HAP-1 (cell line): ENCODE measurements around the gene MSH5.
"Not testable (repeated sequence)": the region's sequence is repeated elsewhere in the genome, so short reads cannot be mapped to it uniquely, and the experiment has no call there.

ENCODE experiments used
- DNase-seq, 2 experiments: peaks; one replicate each; pipeline ENCODE4 v3.0.0-alpha.2; 2016 to 2020; ENCODE audit warnings: low spot score in 2 of 2
- H3K27me3 ChIP-seq: fragments of 250-450 bp; sonication (Bioruptor Pico); 2 replicates; pipeline ENCODE4 v1.5.1; 2020; ENCODE audit warnings: low read depth, mild to moderate bottlenecking, moderate library complexity
- H3K36me3 ChIP-seq: fragments of 250-450 bp; sonication (Bioruptor Pico); replicated peaks from 2 replicates; pipeline ENCODE4 v1.5.1; 2020; ENCODE audit warnings: mild to moderate bottlenecking
- H3K4me1 ChIP-seq: fragments of 250-450 bp; sonication (Bioruptor Pico); 2 replicates; pipeline ENCODE4 v1.5.1; 2020; ENCODE audit warnings: mild to moderate bottlenecking
- H3K4me3 ChIP-seq: fragments of 250-450 bp; sonication (Bioruptor Pico); 2 replicates; pipeline ENCODE4 v1.5.1; 2020; ENCODE audit warnings: mild to moderate bottlenecking, moderate library complexity
- H3K9me3 ChIP-seq: fragments of 250-450 bp; sonication (Bioruptor Pico); 2 replicates; pipeline ENCODE4 v1.5.1; 2020; ENCODE audit warnings: mild to moderate bottlenecking, moderate library complexity
- in situ Hi-C: fragments of 300-500 bp; cut with MboI; formaldehyde crosslinking; loops from 3 replicates; pipeline ENCODE4 v1.14.3; 2020; ENCODE audit warnings: low sequenced_read_pairs, inconsistent platforms, mixed read lengths

MSH5 gene

GRCh38 chr6:31778999-31779885 lies 39.4 kb downstream of the MSH5 start:
- Histone ChIP-seq H3K4me3 (no peak overlapping the region), H3K9me3 (no peaks in the 10 kb centered on the region), H3K36me3 (peaks cover 66% of the 10 kb centered on the region), H3K27me3 (no peaks in the 10 kb centered on the region), H3K4me1 (peaks cover 6% of the 10 kb centered on the region)
- in situ Hi-C loops: no loop called here
- no peak for DNase-seq

GRCh38 chr6:31779908-31780307 lies 40.1 kb downstream of the MSH5 start:
- H3K4me3 ChIP-seq: no peak overlapping the region
- H3K36me3 ChIP-seq: peaks cover 72% of the 10 kb centered on the region
- peaks cover 6% of the 10 kb centered on the region for H3K4me1 ChIP-seq
- H3K27me3 ChIP-seq: no peaks in the 10 kb centered on the region
- no peaks in the 10 kb centered on the region for H3K9me3 ChIP-seq
- no peak for DNase-seq
- in situ Hi-C loops: no loop called here

- in situ Hi-C loops: no loop called here
- no peak for DNase-seq
- no peaks in the 10 kb centered on the region for H3K9me3 ChIP-seq
- H3K4me3 ChIP-seq: no peak overlapping the region
- H3K4me1 ChIP-seq: peaks cover 6% of the 10 kb centered on the region
- no peaks in the 10 kb centered on the region for H3K27me3 ChIP-seq
- H3K36me3 ChIP-seq: peaks cover 80% of the 10 kb centered on the region
Observed at GRCh38 chr6:31780507-31781243, 40.9 kb downstream of the MSH5 start.

GRCh38 chr6:31781244-31782125 lies 41.7 kb downstream of the MSH5 start:
- H3K36me3 ChIP-seq: peaks cover 87% of the 10 kb centered on the region
- no peaks in the 10 kb centered on the region for H3K27me3 ChIP-seq
- in situ Hi-C loops: no loop called here
- H3K4me3 ChIP-seq: no peak overlapping the region
- peaks cover 6% of the 10 kb centered on the region for H3K4me1 ChIP-seq
- no peaks in the 10 kb centered on the region for H3K9me3 ChIP-seq
- DNase-seq: no peak

- H3K36me3 ChIP-seq: peaks cover 89% of the 10 kb centered on the region
- H3K27me3 ChIP-seq: no peaks in the 10 kb centered on the region
- no peak for DNase-seq
- H3K9me3 ChIP-seq: no peaks in the 10 kb centered on the region
- in situ Hi-C loops: no loop called here
- H3K4me1 ChIP-seq: peaks cover under 1% of the 10 kb centered on the region
- no peak overlapping the region for H3K4me3 ChIP-seq
Observed at GRCh38 chr6:31782126-31782855, 42.5 kb downstream of the MSH5 start.

GRCh38 chr6:31784098-31784925 lies 44.5 kb downstream of the MSH5 start:
- Histone ChIP-seq H3K4me3 (no peak overlapping the region), H3K27me3 (no peaks in the 10 kb centered on the region), H3K4me1 (no peaks in the 10 kb centered on the region), H3K9me3 (no peaks in the 10 kb centered on the region), H3K36me3 (peaks cover 87% of the 10 kb centered on the region)
- in situ Hi-C loops: no loop called here
- DNase-seq: no peak

- H3K4me1 ChIP-seq: no peaks in the 10 kb centered on the region
- H3K9me3 ChIP-seq: no peaks in the 10 kb centered on the region
- no peaks in the 10 kb centered on the region for H3K27me3 ChIP-seq
- in situ Hi-C loops: no loop called here
- peaks cover 85% of the 10 kb centered on the region for H3K36me3 ChIP-seq
- DNase-seq: no peak
- H3K4me3 ChIP-seq: no peak overlapping the region
Observed at GRCh38 chr6:31785475-31785874, 45.7 kb downstream of the MSH5 start.

GRCh38 chr6:31791324-31792089 lies 51.7 kb downstream of the MSH5 start:
- DNase-seq: peak; percentile 81 to 85
- in situ Hi-C loops: no loop called here
- Histone ChIP-seq H3K4me1 (peaks cover 8% of the 10 kb centered on the region), H3K27me3 (no peaks in the 10 kb centered on the region), H3K4me3 (no peak overlapping the region), H3K9me3 (no peaks in the 10 kb centered on the region), H3K36me3 (peaks cover 57% of the 10 kb centered on the region)

GRCh38 chr6:31792090-31792374 lies 52.2 kb downstream of the MSH5 start:
- Histone ChIP-seq H3K9me3 (no peaks in the 10 kb centered on the region), H3K4me3 (no peak overlapping the region), H3K27me3 (no peaks in the 10 kb centered on the region), H3K36me3 (peaks cover 57% of the 10 kb centered on the region), H3K4me1 (peaks cover 8% of the 10 kb centered on the region)
- DNase-seq: no peak
- in situ Hi-C loops: no loop called here

- Histone ChIP-seq H3K4me1 (peaks cover 8% of the 10 kb centered on the region), H3K36me3 (peaks cover 51% of the 10 kb centered on the region)
- DNase-seq: no peak
Observed at GRCh38 chr6:31792761-31793171, 53.0 kb downstream of the MSH5 start.

GRCh38 chr6:31793927-31794245 lies 54.1 kb downstream of the MSH5 start:
- Histone ChIP-seq H3K36me3 (peaks cover 52% of the 10 kb centered on the region), H3K4me3 (peak overlapping the region; percentile 96)
- DNase-seq, H3K9me3 ChIP-seq, H3K27me3 ChIP-seq, in situ Hi-C loops, H3K4me1 ChIP-seq: not testable (repeated sequence)

More at GRCh38 chr6:31792761-31793171, 53.0 kb downstream of the MSH5 start:
- Histone ChIP-seq H3K27me3 (no peaks in the 10 kb centered on the region), H3K9me3 (no peaks in the 10 kb centered on the region), H3K4me3 (no peak overlapping the region)
- in situ Hi-C loops: no loop called here

- peak in 1 of 2 experiments; percentile 50 for DNase-seq
- H3K36me3 ChIP-seq: peaks cover 47% of the 10 kb centered on the region
- H3K4me3 ChIP-seq: peak overlapping the region; percentile 96
- H3K9me3 ChIP-seq: no peaks in the 10 kb centered on the region
- H3K27me3 ChIP-seq: no peaks in the 10 kb centered on the region
- in situ Hi-C loops: no loop called here
- peaks cover 8% of the 10 kb centered on the region for H3K4me1 ChIP-seq
Observed at GRCh38 chr6:31794294-31794865, 54.6 kb downstream of the MSH5 start.
